HepG2 (cell line): ENCODE measurements around the gene ARL10. TPM values are rescaled to one million over a fixed set of nuclear protein-coding genes. Genes with fewer than 3 reads are reported as not detected.

Experiments
- GFI1 ChIP-seq: sonication (generic); formaldehyde crosslinking; IDR thresholded peaks from 2 replicates; pipeline ENCODE4 v1.5.0; 2020; ENCODE audit warnings: missing genetic modification reagents, mild to moderate bottlenecking, borderline replicate concordance
- HNRNPH1 ChIP-seq: fragments of 200-400 bp; formaldehyde crosslinking; optimal IDR thresholded peaks from 2 replicates; pipeline ENCODE3; 2017; ENCODE audit warnings: mild to moderate bottlenecking, low read depth, low read length
- HOXA9 ChIP-seq: sonication (generic); formaldehyde crosslinking; IDR thresholded peaks from 2 replicates; pipeline ENCODE4 v1.8.1; 2022; ENCODE audit warnings: missing genetic modification reagents, mild to moderate bottlenecking, moderate library complexity, borderline replicate concordance
- KAT8 ChIP-seq: IDR thresholded peaks from 2 replicates; pipeline ENCODE4 v1.6.1; 2016; ENCODE audit warnings: missing genetic modification reagents, missing compliant biosample characterization
- NFYB ChIP-seq: sonication (generic); formaldehyde crosslinking; IDR thresholded peaks from 2 replicates; pipeline ENCODE4 v1.4.0; 2020; ENCODE audit warnings: missing genetic modification reagents
- RBFOX2 ChIP-seq: fragments of 200-400 bp; formaldehyde crosslinking; IDR thresholded peaks from 2 replicates; pipeline ENCODE4 v1.6.1; 2017; ENCODE audit warnings: low read depth, mild to moderate bottlenecking, low read length
- SMC3 ChIP-seq: IDR thresholded peaks from 2 replicates; pipeline ENCODE4 v1.6.1; 2011; ENCODE audit warnings: low read length, improper control_type of control experiment
- XRCC5 ChIP-seq: fragments of 200-400 bp; formaldehyde crosslinking; optimal IDR thresholded peaks from 2 replicates; pipeline ENCODE3; 2017; ENCODE audit warnings: mild to moderate bottlenecking, low read length
- ZNF816 ChIP-seq: sonication (generic); formaldehyde crosslinking; IDR thresholded peaks from 2 replicates; pipeline ENCODE4 v1.8.0; 2022; ENCODE audit warnings: missing genetic modification reagents, mild to moderate bottlenecking, borderline replicate concordance
- polyA plus RNA-seq, 8 experiments: library from polyadenylated mRNA; depleted of rRNA in 3 of 8; stranded (reverse) in 7 of 8; unstranded in 1 of 8; fragments of >200 nt; fragmentation: Illumina TruSeq in 4 of 8; extraction: Trizol in 4 of 8; gene quantifications; 2 replicates each; pipeline versions ENCODE4 v1.2.1 to v1.2.3, GENCODE V29; 2011 to 2016; ENCODE audit warnings: low read depth in 4 of 8, missing spikeins in 1 of 8, mixed read lengths in 1 of 8; ENCODE audit not compliant: insufficient read depth in 1 of 8
- total RNA-seq, 5 experiments: library from RNA; depleted of rRNA; stranded (reverse); fragments of >200 nt; fragmentation: Illumina TruSeq; extraction: Trizol; gene quantifications; 2 replicates each; pipeline ENCODE4 v1.2.3, GENCODE V29; 2016; ENCODE audit warnings: low read depth in 1 of 5
- TF ChIP-seq, protein P1 (sequence below): sonication (generic); formaldehyde crosslinking; IDR thresholded peaks from 2 replicates; pipeline ENCODE4 v1.4.0; 2020; ENCODE audit warnings: missing genetic modification reagents
- TF ChIP-seq, protein P2 (sequence below): sonication (generic); formaldehyde crosslinking; IDR thresholded peaks from 2 replicates; pipeline ENCODE4 v1.4.0; 2020; ENCODE audit warnings: mild to moderate bottlenecking, missing genetic modification reagents
- TF ChIP-seq, protein P3 (sequence below): sonication (generic); formaldehyde crosslinking; IDR thresholded peaks from 2 replicates; pipeline ENCODE4 v1.4.0; 2020; ENCODE audit warnings: missing genetic modification reagents, borderline replicate concordance

The ARL10 gene
- total and polyA plus RNA-seq, 2 of the 13 experiments (the other 11 are each of a cell fraction or from before 2014, with no cell fraction given): 0.18 to 0.50 TPM

DNA sequence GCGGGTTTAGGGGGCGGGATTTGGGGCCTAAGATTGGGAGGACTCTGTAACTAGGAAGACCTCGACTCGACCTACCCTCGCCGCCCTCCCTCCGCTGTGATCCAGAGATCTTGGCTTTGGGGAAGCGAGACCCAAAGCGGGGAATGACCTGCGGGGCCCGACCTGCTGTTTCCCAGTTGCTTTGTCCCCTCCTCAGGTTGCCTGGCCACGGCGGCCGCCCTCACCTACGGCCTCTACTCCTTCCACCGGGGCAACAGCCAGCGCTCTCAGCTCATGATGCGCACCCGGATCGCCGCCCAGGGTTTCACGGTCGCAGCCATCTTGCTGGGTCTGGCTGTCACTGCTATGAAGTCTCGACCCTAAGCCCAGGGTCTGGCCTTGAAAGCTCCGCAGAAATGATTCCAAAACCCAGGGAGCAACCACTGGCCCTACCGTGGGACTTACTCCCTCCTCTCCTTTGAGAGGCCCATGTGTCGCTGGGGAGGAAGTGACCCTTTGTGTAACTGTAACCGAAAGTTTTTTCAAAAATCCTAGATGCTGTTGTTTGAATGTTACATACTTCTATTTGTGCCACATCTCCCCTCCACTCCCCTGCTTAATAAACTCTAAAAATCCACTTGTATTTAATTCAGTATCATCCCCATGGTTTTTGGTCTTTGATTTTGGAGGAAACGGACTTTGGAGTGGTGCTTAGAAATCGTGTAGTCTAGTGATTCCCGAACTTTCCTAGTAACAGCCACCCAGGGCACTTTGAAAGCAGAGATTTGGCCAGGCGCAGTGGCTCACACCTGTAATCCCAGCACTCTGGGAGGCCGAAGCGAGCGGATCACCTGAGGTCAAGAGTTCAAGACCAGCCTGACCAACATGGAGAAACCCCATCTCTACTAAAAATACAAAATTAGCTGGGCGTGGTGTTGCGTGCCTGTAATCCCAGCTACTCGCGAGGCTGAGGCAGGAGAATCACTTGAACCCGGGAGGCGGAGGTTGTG lies 24.1 kb downstream of the ARL10 start (continued):
- TF ChIP-seq, protein P1, sequence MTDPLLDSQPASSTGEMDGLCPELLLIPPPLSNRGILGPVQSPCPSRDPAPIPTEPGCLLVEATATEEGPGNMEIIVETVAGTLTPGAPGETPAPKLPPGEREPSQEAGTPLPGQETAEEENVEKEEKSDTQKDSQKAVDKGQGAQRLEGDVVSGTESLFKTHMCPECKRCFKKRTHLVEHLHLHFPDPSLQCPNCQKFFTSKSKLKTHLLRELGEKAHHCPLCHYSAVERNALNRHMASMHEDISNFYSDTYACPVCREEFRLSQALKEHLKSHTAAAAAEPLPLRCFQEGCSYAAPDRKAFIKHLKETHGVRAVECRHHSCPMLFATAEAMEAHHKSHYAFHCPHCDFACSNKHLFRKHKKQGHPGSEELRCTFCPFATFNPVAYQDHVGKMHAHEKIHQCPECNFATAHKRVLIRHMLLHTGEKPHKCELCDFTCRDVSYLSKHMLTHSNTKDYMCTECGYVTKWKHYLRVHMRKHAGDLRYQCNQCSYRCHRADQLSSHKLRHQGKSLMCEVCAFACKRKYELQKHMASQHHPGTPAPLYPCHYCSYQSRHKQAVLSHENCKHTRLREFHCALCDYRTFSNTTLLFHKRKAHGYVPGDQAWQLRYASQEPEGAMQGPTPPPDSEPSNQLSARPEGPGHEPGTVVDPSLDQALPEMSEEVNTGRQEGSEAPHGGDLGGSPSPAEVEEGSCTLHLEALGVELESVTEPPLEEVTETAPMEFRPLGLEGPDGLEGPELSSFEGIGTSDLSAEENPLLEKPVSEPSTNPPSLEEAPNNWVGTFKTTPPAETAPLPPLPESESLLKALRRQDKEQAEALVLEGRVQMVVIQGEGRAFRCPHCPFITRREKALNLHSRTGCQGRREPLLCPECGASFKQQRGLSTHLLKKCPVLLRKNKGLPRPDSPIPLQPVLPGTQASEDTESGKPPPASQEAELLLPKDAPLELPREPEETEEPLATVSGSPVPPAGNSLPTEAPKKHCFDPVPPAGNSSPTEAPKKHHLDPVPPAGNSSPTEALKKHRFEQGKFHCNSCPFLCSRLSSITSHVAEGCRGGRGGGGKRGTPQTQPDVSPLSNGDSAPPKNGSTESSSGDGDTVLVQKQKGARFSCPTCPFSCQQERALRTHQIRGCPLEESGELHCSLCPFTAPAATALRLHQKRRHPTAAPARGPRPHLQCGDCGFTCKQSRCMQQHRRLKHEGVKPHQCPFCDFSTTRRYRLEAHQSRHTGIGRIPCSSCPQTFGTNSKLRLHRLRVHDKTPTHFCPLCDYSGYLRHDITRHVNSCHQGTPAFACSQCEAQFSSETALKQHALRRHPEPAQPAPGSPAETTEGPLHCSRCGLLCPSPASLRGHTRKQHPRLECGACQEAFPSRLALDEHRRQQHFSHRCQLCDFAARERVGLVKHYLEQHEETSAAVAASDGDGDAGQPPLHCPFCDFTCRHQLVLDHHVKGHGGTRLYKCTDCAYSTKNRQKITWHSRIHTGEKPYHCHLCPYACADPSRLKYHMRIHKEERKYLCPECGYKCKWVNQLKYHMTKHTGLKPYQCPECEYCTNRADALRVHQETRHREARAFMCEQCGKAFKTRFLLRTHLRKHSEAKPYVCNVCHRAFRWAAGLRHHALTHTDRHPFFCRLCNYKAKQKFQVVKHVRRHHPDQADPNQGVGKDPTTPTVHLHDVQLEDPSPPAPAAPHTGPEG (CRISPR knock-in tag): no peak
- TF ChIP-seq NFYB (CRISPR knock-in tag) (peak; percentile 69; the same call in 1 of the 2 replicates), HNRNPH1 (no peak), HOXA9 (CRISPR knock-in tag) (0 out of 2 replicates have a peak, but pooled peaks have one; percentile 22), SMC3 (no peak), KAT8 (CRISPR knock-in tag) (peak; percentile 70; the same call in 1 of the 2 replicates), ZNF816 (CRISPR knock-in tag) (0 out of 2 replicates have a peak, but pooled peaks have one; percentile 62), RBFOX2 (peak; percentile 81), GFI1 (CRISPR knock-in tag) (peak; percentile 49; the same call in 1 of the 2 replicates), XRCC5 (peak; percentile 5)
- TF ChIP-seq, protein P2, sequence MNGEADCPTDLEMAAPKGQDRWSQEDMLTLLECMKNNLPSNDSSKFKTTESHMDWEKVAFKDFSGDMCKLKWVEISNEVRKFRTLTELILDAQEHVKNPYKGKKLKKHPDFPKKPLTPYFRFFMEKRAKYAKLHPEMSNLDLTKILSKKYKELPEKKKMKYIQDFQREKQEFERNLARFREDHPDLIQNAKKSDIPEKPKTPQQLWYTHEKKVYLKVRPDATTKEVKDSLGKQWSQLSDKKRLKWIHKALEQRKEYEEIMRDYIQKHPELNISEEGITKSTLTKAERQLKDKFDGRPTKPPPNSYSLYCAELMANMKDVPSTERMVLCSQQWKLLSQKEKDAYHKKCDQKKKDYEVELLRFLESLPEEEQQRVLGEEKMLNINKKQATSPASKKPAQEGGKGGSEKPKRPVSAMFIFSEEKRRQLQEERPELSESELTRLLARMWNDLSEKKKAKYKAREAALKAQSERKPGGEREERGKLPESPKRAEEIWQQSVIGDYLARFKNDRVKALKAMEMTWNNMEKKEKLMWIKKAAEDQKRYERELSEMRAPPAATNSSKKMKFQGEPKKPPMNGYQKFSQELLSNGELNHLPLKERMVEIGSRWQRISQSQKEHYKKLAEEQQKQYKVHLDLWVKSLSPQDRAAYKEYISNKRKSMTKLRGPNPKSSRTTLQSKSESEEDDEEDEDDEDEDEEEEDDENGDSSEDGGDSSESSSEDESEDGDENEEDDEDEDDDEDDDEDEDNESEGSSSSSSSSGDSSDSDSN (CRISPR knock-in tag): peak; percentile 84
- TF ChIP-seq, protein P3, sequence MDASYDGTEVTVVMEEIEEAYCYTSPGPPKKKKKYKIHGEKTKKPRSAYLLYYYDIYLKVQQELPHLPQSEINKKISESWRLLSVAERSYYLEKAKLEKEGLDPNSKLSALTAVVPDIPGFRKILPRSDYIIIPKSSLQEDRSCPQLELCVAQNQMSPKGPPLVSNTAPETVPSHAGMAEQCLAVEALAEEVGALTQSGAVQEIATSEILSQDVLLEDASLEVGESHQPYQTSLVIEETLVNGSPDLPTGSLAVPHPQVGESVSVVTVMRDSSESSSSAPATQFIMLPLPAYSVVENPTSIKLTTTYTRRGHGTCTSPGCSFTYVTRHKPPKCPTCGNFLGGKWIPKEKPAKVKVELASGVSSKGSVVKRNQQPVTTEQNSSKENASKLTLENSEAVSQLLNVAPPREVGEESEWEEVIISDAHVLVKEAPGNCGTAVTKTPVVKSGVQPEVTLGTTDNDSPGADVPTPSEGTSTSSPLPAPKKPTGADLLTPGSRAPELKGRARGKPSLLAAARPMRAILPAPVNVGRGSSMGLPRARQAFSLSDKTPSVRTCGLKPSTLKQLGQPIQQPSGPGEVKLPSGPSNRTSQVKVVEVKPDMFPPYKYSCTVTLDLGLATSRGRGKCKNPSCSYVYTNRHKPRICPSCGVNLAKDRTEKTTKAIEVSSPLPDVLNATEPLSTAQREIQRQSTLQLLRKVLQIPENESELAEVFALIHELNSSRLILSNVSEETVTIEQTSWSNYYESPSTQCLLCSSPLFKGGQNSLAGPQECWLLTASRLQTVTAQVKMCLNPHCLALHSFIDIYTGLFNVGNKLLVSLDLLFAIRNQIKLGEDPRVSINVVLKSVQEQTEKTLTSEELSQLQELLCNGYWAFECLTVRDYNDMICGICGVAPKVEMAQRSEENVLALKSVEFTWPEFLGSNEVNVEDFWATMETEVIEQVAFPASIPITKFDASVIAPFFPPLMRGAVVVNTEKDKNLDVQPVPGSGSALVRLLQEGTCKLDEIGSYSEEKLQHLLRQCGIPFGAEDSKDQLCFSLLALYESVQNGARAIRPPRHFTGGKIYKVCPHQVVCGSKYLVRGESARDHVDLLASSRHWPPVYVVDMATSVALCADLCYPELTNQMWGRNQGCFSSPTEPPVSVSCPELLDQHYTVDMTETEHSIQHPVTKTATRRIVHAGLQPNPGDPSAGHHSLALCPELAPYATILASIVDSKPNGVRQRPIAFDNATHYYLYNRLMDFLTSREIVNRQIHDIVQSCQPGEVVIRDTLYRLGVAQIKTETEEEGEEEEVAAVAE (CRISPR knock-in tag): 0 out of 2 replicates have a peak, but pooled peaks have one; percentile 55
